Bronchus fibroblast of lung (primary cell): ENCODE results near the gene FILIP1. TPM values are rescaled to one million over a fixed set of nuclear protein-coding genes. Genes with fewer than 3 reads are reported as not detected.

Experiments
- total RNA-seq: library from RNA; depleted of rRNA; stranded (reverse); fragments of >200 nt; gene quantifications from 2 replicates; pipeline ENCODE4 v1.2.3, GENCODE V29; 2015

FILIP1 gene, protein sequence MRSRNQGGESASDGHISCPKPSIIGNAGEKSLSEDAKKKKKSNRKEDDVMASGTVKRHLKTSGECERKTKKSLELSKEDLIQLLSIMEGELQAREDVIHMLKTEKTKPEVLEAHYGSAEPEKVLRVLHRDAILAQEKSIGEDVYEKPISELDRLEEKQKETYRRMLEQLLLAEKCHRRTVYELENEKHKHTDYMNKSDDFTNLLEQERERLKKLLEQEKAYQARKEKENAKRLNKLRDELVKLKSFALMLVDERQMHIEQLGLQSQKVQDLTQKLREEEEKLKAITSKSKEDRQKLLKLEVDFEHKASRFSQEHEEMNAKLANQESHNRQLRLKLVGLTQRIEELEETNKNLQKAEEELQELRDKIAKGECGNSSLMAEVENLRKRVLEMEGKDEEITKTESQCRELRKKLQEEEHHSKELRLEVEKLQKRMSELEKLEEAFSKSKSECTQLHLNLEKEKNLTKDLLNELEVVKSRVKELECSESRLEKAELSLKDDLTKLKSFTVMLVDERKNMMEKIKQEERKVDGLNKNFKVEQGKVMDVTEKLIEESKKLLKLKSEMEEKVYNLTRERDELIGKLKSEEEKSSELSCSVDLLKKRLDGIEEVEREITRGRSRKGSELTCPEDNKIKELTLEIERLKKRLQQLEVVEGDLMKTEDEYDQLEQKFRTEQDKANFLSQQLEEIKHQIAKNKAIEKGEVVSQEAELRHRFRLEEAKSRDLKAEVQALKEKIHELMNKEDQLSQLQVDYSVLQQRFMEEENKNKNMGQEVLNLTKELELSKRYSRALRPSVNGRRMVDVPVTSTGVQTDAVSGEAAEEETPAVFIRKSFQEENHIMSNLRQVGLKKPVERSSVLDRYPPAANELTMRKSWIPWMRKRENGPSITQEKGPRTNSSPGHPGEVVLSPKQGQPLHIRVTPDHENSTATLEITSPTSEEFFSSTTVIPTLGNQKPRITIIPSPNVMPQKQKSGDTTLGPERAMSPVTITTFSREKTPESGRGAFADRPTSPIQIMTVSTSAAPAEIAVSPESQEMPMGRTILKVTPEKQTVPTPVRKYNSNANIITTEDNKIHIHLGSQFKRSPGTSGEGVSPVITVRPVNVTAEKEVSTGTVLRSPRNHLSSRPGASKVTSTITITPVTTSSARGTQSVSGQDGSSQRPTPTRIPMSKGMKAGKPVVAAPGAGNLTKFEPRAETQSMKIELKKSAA (N-terminal part only)
- total RNA-seq = 0.34 and 0.59 TPM in 2 replicates

DNA sequence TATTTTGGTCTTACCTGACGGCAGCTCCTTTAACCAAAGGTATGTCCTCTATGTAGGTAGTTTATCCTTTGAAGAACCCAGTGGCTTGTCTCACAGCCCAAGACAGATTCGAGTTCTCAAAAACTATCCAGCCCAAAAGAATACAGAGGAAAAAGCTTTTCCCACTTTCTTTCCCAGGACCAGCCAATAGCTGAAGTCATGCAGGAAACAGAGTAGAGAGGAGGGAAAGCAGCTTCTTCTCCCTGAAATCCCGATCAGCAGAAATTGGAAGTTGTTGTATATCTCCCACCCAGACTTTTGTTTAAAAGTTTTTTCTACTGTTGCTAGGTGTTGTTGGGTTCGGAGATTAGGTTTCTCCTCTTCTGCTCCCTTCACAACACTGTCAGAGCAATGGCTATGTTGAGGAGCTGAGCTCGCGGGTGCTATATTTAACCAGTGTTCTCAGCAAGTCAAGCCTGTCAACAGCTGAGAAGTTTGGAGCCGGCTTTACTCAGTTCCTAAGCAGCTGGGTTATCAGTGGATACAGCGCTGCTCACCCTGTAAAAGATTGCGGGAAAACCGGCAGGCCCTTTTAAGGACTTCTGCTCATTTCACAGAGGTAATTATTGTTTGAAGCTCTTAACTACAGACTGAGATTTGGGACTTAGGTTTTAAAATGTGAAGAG lies at the start of gene FILIP1:
TSS of gene FILIP1 (minus strand) at position 401 of the 665 bp plus-strand sequence. CDS start 78,828 bp downstream, outside the sequence.

DNA sequence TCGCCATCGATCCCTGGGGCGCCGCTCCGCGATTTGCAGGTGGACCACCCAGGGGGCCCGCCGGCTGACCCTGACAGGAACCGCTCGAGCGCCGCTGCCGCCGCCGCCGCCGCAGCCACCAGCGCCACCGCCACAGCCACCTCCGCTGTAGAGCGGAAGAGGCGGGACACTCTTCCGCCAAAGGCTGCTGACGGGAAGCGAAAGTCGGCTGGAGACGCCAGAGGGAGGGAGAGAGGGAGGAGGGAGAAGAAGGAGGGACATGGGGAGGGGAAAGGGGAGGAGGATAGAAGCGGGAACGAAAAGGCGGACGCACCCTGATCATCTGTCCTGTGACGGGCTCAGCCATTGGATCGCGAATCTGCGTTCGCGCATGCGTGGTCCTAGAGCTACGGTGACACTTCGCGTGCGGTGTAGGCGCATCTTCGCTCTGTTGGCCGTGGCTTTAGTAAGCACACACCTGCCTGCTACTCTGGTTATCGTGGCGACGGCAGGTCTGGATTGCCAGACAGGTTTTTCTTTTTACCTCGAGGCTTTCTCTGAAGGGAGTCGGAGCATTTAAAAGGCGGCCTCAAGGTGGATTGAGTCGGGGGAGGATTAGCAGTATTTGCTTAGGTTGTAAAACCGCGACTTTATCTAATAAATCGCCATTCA lies 208.8 kb downstream of the FILIP1 start, which contains the start of gene TMEM30A:
TSS of gene TMEM30A (minus strand) at position 161 of the 651 bp plus-strand sequence. CDS start at position 7, 154 bp downstream.

DNA sequence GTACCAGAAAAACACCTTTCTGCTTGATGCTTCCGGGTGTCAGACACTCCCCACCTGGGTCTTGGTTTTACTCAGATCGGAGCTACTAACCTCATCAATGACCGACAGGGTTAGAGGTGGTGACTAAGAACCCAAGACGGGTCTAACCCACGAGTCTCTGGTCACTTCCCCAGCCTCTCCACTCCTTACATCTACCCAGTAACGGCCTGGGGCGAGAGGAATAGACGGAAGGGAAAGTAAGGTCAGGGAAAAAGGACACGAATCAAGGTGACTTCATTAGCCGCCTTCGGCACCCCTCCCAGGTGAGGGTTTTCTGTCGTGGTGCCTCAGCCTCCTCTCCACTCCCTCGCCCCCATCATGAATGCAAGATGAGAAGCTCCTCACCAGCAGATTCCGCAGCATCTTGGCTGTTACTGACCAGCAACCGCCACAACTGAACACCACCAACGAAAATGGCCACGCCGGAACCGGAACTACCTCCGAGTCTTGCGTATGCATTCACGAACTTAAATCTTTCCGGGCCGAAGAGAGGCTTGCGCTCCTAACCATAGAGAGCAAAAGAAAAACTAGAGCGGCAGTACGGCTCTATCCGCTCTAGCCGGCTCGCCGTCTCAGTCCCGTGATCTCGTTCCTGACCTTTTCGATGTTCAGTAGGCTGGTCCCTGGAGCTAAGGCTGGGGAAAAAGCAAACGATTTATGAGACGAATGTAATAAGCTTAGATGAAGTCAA lies 250.1 kb downstream of the FILIP1 start, which contains the start of gene COX7A2:
TSS of gene COX7A2 (minus strand) at position 469 of the 730 bp plus-strand sequence. CDS start at position 402, 67 bp downstream.

Other genes starting within 250 kb of the FILIP1 start
- 928 and 981 TPM in 2 replicates for gene COX7A2, start 250.0 kb downstream of the FILIP1 start, total RNA-seq
- 48.3 and 51.3 TPM in 2 replicates for gene TMEM30A, start 209.0 kb downstream of the FILIP1 start, total RNA-seq
- gene SENP6, start 108.1 kb upstream of the FILIP1 start, total RNA-seq = 23.9 and 37.7 TPM in 2 replicates